Stimulated activated CD8-positive, alpha-beta memory T cell treated with anti-CD3 and anti-CD28 coated beads, Interleukin-7, amount 100 ng/mL, for 24 hours (primary cell): ENCODE data around the gene PRR20G.
"Not testable (repeated sequence)": the region's sequence is repeated elsewhere in the genome, so short reads cannot be mapped to it uniquely, and the experiment has no call there.

Experiments
- DNase-seq: peaks from one replicate; pipeline ENCODE4 v3.0.0-alpha.2; 2020; ENCODE audit warnings: low read depth

The PRR20G gene

GRCh38 chr3:127287840-127288239 lies at the start of gene PRR20G:
Gene PRR20G (minus strand): TSS chr3:127288046. CDS start chr3:127287365, 681 bp downstream.
- DNase-seq = no peak

GRCh38 chr3:127337001-127337400 lies 49.2 kb upstream of the PRR20G start:
- DNase-seq = no peak

DNA sequence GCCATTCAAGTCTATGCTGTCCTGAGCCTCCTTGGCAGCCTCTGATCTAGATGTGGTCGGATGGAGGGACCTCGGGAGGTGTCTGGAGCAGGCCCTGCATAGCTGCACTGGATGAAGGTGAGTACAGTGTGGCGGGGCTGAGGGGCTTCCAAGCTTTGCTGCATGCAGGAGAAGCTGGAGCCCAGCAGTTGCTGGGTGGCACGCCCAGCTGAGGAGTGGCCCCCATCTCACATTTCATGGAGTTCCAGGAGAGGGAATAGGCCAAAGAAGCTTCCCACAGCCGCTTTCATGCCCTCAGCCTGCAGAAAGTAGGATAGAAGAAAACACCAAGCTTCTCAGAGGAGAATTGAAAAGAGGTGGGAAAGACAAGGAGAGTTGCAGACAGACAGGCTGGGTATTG lies 48.3 kb upstream of the PRR20G start:
- no peak for DNase-seq

GRCh38 chr3:127330385-127330784 lies 42.5 kb upstream of the PRR20G start:
- no peak for DNase-seq

GRCh38 chr3:127329631-127330285 lies 41.9 kb upstream of the PRR20G start:
- DNase-seq = no peak

DNA sequence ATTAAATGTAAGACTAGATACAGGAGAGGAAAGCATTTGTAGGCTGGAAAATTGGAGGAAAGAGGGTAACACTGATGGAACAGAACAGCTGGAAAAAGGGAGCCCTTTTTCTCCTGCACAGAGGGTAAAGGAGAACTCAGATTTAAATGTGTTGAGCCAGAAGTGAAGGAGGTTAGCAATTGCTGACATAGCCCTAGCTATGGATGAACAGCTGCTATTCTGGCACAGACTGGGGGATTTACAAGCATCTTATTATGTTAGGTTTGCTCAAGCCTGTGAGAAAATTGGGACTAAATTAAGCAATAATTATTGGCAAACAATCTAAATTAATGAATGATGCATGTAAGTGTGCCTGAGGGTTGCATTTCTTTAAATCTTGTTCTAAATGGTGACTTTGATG lies 40.6 kb upstream of the PRR20G start:
- no peak for DNase-seq

DNA sequence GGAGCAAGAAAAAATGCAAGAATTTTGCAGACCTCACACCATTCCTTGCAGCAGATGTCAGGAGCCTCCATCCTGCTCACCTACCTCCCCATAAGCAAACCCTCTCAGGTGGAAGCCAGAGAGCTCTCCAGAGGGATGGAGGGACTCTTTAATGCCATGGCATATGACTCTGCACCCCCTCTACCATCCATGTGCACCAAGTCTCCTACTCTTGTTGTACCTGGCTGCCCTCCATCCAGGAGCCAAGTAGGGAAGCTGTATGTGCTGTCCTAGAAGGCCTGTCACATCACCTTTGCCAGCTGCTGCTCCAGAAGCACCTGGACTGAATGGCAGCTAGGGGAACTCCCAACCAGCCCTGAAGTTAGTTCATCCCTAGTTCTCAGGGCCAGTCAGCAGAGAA lies 38.5 kb upstream of the PRR20G start:
- no peak for DNase-seq

- DNase-seq = no peak
Observed at GRCh38 chr3:127325629-127325961, 37.7 kb upstream of the PRR20G start.

DNA sequence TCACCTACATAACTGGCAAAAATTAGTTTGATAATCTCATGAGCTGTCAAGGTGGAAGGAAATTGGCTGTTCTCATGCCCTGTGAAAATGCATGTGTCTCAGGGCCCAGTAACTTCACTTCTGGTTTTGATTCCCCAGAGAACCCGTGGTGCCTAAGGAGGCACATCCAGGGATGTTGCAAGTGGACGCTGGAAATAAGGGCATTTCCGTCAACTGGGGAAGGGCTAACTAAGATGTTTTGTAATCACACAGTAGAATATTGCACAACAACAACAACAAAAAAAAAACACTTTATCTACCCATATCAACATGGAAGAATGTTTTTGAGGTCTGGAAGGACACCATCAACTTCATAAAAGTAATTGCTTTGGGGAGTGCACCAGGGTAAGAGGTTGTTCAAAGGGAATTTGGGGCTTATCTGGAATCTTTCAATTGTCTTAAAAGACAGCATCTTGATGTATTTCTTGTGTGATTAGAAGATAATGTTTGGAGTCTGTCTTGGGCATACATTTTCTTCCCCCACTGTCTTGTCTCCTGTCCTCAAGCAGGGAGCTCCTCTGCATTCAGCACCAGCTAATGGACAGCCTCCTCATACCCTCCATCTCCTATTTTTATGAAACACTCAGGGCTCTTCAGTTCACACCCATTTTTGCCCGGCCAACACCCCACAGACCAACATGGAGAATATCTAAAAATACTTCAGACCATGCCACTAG lies 37.2 kb upstream of the PRR20G start:
- no peak for DNase-seq

- DNase-seq = no peak
Observed at GRCh38 chr3:127324076-127324475, 36.2 kb upstream of the PRR20G start.

GRCh38 chr3:127323581-127323980 lies 35.7 kb upstream of the PRR20G start:
- no peak for DNase-seq

- DNase-seq = no peak
Observed at GRCh38 chr3:127321371-127321770, 33.5 kb upstream of the PRR20G start.

GRCh38 chr3:127320529-127321121 lies 32.8 kb upstream of the PRR20G start:
- DNase-seq = no peak

GRCh38 chr3:127316685-127317084 lies 28.8 kb upstream of the PRR20G start:
- DNase-seq = no peak

GRCh38 chr3:127312818-127313217 lies 25.0 kb upstream of the PRR20G start:
- DNase-seq = no peak

GRCh38 chr3:127308821-127309220 lies 21.0 kb upstream of the PRR20G start:
- not testable (repeated sequence) for DNase-seq

DNA sequence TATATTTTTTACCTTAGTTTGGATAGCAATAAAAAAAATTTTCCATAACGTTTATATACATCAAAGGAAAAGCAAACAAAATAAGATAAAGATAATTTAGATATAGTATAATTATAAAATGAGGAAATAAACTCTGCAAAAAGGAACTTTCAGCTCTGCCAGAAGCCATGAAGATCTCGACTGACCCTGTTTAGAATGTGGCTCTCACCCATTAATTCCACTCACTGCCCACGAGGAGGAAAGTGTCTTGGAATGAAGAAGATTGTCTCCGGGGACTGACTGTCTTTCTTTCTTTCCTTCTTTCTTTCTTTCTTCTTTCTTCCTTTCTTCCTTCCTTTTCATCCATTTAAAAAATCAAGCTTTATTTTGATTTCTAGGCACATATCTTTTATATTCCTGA lies 20.1 kb upstream of the PRR20G start:
- no peak for DNase-seq

DNA sequence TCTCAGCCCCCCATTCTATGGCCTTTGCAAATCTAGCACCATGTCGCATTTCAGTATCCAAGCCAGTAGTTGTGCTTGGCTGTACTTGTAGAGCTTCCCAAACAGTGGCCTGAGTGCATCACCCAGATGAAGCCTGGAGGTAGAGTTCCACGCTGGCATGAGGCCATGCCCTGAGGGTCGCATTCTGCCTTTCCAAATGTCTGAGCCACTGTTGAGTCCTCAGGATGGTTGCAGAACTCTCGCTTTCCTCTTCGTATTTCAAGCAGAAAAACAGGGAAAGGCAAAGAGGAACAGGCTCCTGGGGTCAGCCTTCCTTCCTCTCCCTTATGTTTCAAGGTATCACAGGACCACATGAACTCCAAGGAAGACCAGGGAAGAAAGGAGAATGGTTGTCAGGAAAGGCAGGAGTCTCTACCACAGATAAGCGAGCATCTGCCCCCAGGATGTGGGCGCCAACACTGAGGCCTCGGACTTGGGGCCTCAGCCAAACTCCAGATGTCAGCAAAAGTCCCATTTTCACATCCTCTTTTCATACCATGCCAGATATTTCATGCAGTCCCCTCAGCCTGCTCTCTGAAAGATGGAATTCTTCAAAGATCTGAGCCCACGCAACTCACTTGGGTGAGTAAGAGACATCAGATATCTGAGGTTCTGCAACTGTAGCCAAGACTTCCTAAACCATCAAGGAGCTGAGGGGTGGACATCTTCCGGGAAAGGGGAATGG lies 19.4 kb upstream of the PRR20G start:
- no peak for DNase-seq

- DNase-seq = no peak
Observed at GRCh38 chr3:127306361-127307111, 18.7 kb upstream of the PRR20G start.

DNA sequence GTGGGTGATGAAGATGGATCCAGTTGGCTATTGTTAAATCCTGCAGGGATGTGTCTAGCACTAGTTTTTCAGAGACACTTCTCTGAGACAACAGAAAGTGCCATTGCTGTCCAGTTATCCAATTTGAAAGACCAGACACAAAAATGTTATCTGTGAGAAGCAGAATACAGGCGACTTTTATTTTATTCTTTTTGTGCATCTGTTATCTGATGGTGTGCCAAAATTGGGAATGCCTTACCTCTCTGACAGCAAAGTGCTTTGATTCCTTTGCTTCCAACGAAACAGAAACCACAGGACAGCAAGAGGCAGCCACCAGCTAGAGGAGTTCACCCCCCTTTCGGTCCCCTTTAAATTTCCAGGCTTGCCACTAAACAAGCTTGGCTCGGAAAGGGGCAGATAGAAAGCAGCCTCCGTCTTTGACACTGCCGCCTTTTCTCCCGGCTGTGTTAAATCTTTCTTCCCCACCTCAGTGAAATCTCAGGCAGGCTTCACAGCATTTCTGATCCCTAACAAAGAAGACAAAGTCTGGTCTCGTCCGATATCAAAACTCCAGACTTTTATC lies 17.7 kb upstream of the PRR20G start:
- no peak for DNase-seq

- no peak for DNase-seq
Observed at GRCh38 chr3:127304121-127304744, 16.4 kb upstream of the PRR20G start.
